A673 (cell line): ENCODE results near the gene STXBP4.

Experiments
- EZH2 ChIP-seq: fragments of 200-600 bp; sonication (generic); IDR thresholded peaks from 2 replicates; pipeline ENCODE4 v1.6.1; 2017; ENCODE audit warnings: borderline replicate concordance, low read depth, mild to moderate bottlenecking, mixed read lengths, antibody characterized with exemption, low read length; ENCODE audit not compliant: poor library complexity, severe bottlenecking
- TF ChIP-seq, protein P1 (sequence below): fragments of 300-800, 200-600 bp; sonication (generic); conservative IDR thresholded peaks from 2 replicates; pipeline ENCODE4 v1.5.1; 2017; ENCODE audit warnings: low read depth, mild to moderate bottlenecking, antibody characterized with exemption, low read length, moderate library complexity, mixed read lengths

DNA sequence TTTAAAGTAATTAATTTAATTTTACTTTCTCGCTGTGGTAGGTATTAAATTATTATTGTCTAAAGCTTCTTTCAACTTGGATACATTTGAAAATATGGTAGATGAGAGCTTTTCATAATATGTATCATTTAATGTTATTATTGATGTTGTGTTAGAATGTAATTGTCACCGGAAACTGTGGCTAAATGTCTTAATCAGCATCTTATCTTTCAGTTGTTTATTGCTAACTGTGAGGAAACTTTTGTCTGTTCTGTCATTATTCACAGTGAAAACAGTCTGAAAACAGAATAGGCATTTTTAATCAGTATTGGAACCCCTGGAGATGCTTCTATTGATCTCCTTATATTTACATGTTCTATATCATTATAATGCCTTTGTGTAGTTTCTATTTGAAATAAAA lies 120.7 kb downstream of the STXBP4 start:
- TF ChIP-seq, protein P1, sequence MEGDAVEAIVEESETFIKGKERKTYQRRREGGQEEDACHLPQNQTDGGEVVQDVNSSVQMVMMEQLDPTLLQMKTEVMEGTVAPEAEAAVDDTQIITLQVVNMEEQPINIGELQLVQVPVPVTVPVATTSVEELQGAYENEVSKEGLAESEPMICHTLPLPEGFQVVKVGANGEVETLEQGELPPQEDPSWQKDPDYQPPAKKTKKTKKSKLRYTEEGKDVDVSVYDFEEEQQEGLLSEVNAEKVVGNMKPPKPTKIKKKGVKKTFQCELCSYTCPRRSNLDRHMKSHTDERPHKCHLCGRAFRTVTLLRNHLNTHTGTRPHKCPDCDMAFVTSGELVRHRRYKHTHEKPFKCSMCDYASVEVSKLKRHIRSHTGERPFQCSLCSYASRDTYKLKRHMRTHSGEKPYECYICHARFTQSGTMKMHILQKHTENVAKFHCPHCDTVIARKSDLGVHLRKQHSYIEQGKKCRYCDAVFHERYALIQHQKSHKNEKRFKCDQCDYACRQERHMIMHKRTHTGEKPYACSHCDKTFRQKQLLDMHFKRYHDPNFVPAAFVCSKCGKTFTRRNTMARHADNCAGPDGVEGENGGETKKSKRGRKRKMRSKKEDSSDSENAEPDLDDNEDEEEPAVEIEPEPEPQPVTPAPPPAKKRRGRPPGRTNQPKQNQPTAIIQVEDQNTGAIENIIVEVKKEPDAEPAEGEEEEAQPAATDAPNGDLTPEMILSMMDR, result no peak
- TF ChIP-seq EZH2, result no peak
